ENCODE results near the gene MZB1.
"Not testable (repeated sequence)": the region's sequence is repeated elsewhere in the genome, so short reads cannot be mapped to it uniquely, and the experiment has no call there.

Gene MZB1

DNA sequence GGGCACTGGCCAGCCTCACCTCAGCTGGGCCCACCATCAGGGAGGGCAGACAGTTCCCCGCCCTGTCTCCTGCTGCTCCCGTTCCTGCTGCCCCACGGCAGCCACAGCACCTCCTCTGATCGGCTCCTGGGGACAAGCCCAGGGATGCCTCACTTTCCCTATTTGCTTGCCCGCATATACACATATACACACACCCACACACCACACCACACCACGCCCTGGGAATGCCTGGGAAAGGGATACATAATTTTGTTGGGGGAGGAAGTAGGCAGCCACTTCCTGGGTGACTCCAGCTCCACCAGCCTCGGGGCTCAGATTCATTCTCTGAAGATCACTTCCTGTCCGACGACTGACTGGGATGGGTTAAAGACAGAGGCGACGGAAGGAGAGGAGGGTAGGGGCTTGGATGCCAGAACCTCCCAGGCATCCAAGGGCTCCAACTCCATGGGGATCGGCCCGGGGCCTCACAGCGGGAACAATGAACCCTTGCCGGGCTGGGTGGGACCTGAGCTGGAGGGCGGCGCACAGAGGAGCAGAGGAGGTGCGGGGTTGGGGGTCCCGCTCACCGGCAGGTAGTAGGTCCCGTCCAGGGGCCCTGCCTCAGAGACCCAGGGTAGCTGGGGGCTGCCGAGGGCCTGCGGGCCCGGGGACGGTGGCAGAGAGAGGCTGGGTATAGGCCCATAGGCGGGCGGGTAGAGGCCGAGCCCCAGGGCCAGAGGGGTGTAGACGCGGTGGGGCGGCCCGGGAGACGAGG, 2.0 kb upstream of the MZB1 start:
- no peak for DNase-seq

DNA sequence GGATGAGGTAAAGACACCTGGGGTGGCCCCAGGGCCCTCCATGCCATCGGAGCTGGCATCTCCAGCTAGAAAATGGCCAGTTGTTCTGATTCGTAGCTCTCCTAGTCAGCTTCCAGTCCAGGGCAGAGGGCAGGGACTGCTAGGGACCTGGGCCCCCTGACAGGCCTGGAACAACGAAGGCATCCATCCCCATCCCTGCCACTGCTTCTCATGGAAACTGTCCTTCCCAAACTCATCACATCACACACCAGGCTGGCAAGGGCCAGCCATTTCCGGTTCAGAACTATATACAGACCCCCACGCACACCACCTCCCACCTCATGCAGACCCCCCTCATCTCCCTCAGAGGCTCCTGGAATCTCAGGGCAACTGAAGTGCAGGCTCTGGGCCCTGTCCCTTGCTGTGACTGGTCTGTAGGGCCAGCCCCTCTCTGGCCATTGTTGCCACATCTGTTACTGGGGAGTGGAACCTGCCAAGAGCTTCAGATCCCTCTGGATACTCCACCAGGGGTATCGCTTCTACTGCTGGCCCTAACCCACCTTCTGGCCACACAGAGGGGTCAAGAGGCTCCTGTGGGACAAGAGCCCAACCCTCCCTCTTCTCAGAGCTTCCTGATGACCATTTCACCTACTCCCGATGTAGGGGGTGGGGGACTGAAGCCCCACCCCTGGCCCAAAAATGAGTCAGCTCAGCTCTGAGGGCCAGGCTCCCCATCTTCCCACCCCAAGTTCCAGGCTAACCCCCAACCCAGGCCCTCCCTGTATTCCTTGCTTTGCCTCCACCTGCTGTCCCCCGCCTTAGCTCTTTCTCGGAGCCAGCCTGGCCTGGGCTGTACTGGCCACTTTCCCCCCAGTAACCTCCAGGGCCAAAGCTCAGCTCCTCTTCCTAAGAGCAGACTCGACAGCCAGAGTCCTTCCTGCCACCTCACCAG, 1.2 kb upstream of the MZB1 start:
- DNase-seq: no peak

GRCh38 chr5:139388198-139388821, 1.4 kb downstream of the MZB1 start:
- DNase-seq: peak in 1 of 2 donors; percentile 16

DNA sequence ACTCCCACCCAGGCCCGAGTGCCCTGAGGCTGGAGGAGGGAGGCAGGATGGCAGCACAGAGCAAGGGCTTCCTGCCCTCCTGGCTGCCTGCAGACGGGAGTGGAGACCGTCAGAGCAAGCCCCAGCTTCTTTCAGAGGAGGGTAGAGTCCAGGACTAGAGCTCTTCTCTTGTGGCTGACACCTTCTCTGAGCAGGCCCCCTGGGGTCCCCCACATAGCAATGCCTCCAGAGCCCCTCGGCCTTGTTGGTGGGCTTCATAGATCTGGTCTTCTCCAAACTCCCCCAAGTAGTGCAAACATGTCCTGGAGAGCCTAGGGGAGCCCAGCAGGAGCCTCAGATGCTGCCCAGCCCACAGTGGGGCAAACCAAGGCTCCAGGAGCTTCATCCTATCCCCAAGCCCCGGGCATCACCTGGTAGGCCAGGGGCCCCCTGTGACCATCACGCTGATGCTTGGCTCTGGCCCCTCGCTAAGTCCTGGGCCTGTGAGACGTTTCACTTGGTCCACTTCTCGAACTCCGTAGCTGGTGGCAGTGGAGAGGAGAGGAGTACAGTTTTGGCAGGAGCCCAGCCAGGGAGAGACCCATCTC, 2.0 kb downstream of the MZB1 start:
- no peak for DNase-seq

DNA sequence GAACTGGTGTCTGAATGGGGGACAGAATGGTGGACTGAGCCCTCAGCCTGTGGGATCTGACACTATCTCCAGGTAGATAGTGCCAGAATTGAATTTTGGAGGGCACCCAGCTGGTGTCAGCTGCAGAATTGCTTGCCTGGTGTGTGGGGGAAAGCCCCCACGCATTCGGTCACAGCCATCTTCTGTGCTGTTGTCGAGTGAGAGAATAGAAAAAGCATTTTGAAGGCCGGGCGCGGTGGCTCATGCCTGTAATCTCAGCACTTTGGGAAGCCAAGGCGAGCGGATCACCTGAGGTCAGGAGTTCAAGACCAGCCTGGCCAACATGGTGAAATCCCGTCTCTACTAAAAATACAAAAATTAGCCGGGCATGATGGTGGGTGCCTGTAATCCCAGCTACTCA, 2.8 kb downstream of the MZB1 start:
- DNase-seq: not testable (repeated sequence)

DNA sequence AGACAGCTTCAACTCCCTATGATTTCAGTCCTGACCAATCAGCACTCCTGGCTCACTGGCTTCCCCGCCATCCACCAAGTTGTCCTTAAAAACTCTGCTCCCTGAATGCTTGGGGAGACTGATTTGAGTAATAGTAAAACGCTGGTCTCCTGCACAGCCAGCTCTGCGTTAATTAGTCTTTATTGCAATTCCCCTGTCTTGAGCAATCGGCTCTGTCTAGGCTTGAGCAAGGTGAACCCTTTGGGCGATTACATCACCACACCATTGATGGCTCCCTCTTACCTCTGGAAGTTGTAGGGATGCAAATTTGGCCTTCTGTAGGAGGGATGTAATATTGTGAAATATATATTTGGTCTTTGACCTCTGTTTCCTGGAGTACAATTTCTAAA, 3.7 kb downstream of the MZB1 start:
- DNase-seq: no peak

- no peak for DNase-seq
Measured at GRCh38 chr5:139385061-139386049, 4.4 kb downstream of the MZB1 start.

DNA sequence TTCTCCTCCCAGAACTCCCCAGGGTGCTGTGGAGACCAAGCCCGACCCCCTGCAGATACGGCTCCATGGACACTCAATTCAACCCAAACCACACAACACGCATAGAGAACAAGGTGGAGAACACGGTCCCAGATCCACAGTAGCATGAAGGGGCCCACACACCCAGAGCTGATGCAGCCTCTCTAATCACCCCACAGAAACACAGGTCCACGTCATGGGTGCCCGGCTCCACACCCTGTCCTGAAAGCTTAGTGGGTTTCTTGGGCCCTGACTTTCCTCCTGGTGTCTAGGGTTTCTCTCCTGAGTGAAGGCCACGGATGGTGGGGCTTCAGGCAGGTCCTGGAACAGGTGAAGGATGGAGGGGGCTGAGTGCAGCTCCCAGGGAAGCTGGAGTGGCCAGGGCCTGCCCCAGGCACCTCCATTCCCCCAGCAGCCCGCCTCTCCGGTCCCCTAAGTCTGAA, 5.1 kb downstream of the MZB1 start:
- no peak for DNase-seq

DNA sequence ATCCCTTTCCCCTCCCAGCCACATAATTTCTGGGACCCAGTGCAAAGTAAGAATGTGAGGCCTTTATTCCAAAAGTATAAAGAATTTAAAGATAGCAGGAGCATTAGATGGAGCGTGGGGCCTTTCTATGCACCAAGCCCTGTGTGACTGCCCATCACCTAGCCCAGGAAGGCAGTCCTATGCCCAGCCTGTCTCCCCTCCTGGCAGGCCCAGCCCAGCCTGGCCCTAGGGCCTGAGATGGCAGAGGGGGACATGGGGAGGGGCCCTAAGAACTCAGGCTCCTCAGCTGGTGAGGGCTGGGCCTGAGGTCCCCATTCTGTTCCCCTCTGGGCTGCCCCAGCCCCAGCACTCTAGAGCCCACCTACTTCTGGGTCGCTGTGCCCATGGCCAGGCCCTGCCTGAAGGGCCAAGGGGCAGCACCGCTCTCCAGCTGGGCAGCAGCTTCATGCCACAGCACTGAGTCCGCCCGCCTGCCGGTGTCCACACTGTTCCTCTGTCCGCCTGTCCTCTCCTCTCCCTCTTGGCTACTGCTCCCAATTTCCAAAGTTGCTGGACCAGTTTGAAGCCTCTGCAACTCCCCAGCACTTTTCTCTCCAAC, 5.6 kb downstream of the MZB1 start:
- DNase-seq: no peak

DNA sequence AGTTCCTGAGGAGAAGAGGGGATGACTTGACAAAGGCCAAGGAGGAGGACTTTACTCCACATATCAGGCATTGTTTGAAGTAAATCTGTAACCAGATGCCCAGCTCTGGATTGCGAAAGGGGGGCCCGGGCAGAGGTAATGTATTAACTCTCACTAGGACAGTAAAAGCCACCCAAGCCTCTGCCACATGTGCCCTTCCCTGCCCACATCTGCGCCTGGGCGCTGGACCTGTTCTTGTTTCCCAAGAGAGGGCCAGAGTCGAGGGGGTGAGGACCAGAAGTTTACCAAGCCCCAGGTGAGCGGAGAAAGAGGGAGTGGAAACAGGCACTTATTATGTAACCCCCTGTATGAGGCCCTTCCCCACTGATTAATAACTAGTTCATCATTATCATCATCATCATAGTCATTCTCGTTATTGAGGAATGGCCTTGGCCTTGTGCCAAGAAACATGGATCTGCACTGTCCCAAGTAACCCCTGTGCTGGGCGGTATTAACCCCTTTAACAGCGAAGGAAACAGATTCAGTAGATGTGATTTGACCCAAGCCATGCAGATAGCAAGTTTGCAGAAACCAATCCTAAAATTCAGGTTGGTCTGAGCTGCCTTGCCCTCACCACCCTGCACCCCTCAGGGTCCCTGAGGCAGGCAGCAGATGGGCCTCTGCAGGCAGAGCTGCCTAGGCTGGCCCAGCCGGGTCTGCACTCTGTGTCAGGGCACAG, 6.3 kb downstream of the MZB1 start, which contains the start of gene SLC23A1:
SLC23A1 (minus strand) TSS at position 23 of the 718 bp plus-strand sequence. CDS start 44 bp downstream, outside the sequence.
- no peak for DNase-seq

GRCh38 chr5:139382807-139383206, 6.9 kb downstream of the MZB1 start:
- no peak for DNase-seq

DNA sequence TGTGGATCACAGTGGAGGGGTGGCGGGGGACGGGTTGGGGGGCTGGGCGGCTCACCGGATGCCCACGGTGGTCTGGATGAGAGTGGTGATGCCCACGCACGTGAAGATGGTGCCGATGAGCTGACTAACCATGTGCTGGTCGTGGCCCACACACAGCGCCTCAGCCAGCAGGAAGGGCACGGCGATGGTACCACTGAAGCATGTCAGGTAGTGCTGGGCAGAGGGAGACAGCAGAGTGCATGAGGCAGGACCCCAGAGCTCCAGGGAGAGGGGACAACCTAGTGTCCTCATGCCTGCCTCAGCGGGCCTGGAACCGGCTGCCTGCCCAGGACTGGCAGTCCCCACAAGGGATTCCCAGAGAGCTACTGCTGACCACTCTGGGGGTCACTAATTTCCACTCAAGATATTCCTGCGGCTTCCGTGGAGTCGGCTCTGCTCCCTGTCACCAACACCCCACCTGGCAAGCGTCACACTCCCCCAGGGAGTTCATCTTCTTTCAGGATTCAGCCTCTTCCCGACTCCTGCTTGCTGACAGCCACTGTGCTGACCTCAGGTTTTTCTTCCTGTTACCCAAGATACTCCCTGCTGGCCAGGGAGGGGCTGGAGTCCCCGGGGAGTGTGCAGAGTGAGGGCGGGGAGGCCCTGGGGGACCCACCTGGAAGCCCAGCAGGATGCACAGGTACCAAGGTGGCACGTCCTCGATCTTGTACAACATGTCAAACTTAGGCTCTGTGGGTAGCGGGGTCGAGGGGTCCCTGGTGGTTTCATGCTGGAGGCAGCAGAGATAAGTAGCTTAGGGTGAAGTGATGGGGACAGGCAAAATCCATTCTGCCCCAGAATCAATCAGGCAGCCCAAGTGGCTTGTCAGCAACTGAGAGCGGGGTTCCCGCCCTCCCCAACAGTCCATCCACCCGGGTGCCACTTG, 7.6 kb downstream of the MZB1 start:
- DNase-seq: no peak

GRCh38 chr5:139379626-139380449, 9.9 kb downstream of the MZB1 start:
- DNase-seq: no peak

DNA sequence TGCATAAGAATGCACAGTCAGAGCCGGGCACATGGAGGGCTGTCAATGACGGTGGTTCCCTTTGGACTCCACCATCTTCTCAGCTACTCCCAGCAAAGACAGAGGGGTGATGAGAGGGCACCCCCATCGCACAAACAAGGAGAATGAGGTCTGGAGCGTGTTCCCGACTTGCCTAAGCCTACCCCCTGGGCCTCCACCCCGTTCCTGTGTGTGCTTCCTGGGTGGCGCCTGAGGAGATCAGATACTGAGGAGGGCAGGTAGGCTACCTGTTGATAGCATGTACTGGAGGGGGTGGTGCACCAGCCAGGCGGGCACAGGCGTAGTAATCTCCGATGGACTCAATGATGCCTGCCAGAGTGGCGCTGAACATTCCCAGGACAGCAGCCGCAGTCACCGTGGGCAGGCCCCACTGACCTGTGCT, 10.8 kb downstream of the MZB1 start:
- no peak for DNase-seq

DNA sequence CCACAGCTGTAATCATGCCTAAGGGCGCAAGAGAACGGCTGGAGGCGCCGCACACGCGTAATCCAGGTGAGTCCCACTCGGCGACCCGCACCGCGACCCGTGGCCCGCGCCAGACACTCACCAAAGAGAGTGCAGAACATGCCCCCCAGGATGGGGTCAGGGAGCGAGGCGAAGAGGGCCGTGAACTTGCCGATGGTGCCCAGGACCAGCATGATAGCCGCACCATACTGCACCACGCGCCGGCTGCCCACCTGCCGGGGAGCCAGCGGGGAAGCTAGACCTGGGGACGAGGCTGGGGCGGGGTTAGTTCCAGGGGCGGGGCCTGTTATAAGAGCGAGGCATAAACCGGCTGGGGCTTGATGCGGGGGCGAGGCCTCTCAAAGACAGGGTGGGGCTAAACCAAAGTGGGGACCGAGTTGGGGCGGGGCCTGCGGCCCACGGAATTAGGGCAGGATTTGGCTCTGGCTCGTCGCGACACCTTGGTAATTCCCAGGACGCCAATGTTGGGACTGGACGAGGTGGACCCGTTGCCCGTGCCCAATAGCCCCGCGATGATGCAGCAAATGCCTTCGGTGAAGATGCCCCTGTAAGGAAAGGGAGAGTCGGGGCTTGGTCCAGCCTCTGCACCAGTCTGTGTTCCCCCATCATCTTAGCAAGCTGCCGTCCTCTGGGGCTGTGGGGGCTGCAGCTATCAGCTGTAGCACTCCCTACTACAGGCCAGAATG, 11.4 kb downstream of the MZB1 start:
- no peak for DNase-seq

GRCh38 chr5:139377226-139377625, 12.5 kb downstream of the MZB1 start:
- DNase-seq: no peak

- DNase-seq: no peak
Measured at GRCh38 chr5:139376364-139376763, 13.3 kb downstream of the MZB1 start.

- no peak for DNase-seq
Measured at GRCh38 chr5:139374909-139375308, 14.8 kb downstream of the MZB1 start.
